B cell (primary cell): ENCODE results near the gene VWA5B1. TPM values are rescaled to one million over a fixed set of nuclear protein-coding genes. Genes with fewer than 3 reads are reported as not detected.

Experiments
- ATAC-seq: fragments of 200-7000 bp; cut with Tn5 transposase; one replicate; pipeline ENCODE4 v1.10.0; 2021; ENCODE audit warnings: low read depth, mild to moderate bottlenecking, moderate number of reproducible peaks, moderate library complexity
- CTCF ChIA-PET: fragments of 350-600 bp; sonication (Branson Sonifier 250); formaldehyde crosslinking; loops from one replicate; lab custom pipeline; 2021; ENCODE audit warnings: antibody characterized with exemption, inconsistent platforms; lab: Charles Lee
- POLR2A ChIA-PET: fragments of 350-600 bp; sonication (Branson Sonifier 250); formaldehyde crosslinking; loops from one replicate; lab custom pipeline; 2021; ENCODE audit warnings: antibody characterized with exemption; lab: Charles Lee
- DNase-seq: peaks from one replicate; pipeline ENCODE4 v3.0.0; 2013
- H2AFZ ChIP-seq: 2 replicates; pipeline ENCODE4 v1.6.1; 2012; ENCODE audit warnings: mild to moderate bottlenecking, low read depth, low read length; ENCODE audit not compliant: insufficient read depth, poor library complexity, severe bottlenecking
- H3K27ac ChIP-seq, 2 donors: 1 replicate in 1 of 2; 2 replicates in 1 of 2; pipeline ENCODE4 v1.5.1; 2012 to 2013; ENCODE audit warnings: low read length in 2 of 2, mild to moderate bottlenecking in 2 of 2, moderate library complexity in 1 of 2
- H3K27me3 ChIP-seq, 4 experiments: fragments of 200-600 bp in 1 of 4; sonication (generic) in 1 of 4; replicated peaks in 1 of 4; 1 replicate in 2 of 4; 2 replicates in 2 of 4; pipeline versions ENCODE4 v1.6.1 to v1.7.0; 2013 to 2016; ENCODE audit warnings: low read length in 3 of 4, mild to moderate bottlenecking in 2 of 4, mixed read lengths in 1 of 4, moderate library complexity in 1 of 4; ENCODE audit not compliant: insufficient read depth in 4 of 4, control insufficient read depth in 3 of 4; ENCODE audit errors: control extremely low read depth in 1 of 4
- H3K36me3 ChIP-seq, 2 experiments: replicated peaks in 1 of 2; 1 replicate in 1 of 2; 2 replicates in 1 of 2; pipeline versions ENCODE4 v1.6.1 to v1.7.1; 2013; ENCODE audit warnings: low read length in 1 of 2; ENCODE audit not compliant: insufficient read depth in 2 of 2, control insufficient read depth in 1 of 2; ENCODE audit errors: control extremely low read depth in 1 of 2, extremely low read depth in 1 of 2
- H3K4me1 ChIP-seq, 2 donors: fragments of 200-600 bp in 1 of 2; sonication (generic) in 1 of 2; 1 replicate in 1 of 2; 2 replicates in 1 of 2; pipeline versions ENCODE4 v1.5.1 to v1.6.1; 2013 to 2017; ENCODE audit warnings: low read length in 2 of 2; ENCODE audit not compliant: control insufficient read depth in 2 of 2, insufficient read depth in 2 of 2
- H3K4me2 ChIP-seq: replicated peaks from 2 replicates; pipeline ENCODE3; 2012; ENCODE audit warnings: mild to moderate bottlenecking, low read depth, low read length; ENCODE audit not compliant: poor library complexity, severe bottlenecking
- H3K4me3 ChIP-seq, 5 experiments: fragments of 200-600 bp in 1 of 5; sonication (generic) in 1 of 5; 1 replicate in 3 of 5; 2 replicates in 2 of 5; pipeline versions ENCODE4 v1.5.1 to v1.7.0; 2011 to 2016; ENCODE audit warnings: low read length in 4 of 5, mild to moderate bottlenecking in 4 of 5, low read depth in 2 of 5, control low read depth in 1 of 5, moderate library complexity in 1 of 5; ENCODE audit not compliant: insufficient read depth in 1 of 5; ENCODE audit errors: control extremely low read depth in 1 of 5, extremely low read depth in 1 of 5
- H3K79me2 ChIP-seq: fragments of 200-600 bp; sonication (generic); one replicate; pipeline ENCODE4 v1.6.0; 2016; ENCODE audit warnings: low read length; ENCODE audit not compliant: control insufficient read depth, insufficient read depth
- H3K9ac ChIP-seq: fragments of 200-600 bp; sonication (generic); 2 replicates; pipeline ENCODE4 v1.6.1; 2017; ENCODE audit warnings: mild to moderate bottlenecking, low read length, moderate library complexity
- H3K9me3 ChIP-seq, 3 donors: one replicate each; pipeline versions ENCODE4 v1.6.1 to v1.7.1; 2013; ENCODE audit warnings: low read length in 2 of 3; ENCODE audit not compliant: control insufficient read depth in 2 of 3, insufficient read depth in 1 of 3; ENCODE audit errors: control extremely low read depth in 1 of 3
- H4K20me1 ChIP-seq: 2 replicates; pipeline ENCODE4 v1.6.0; 2012; ENCODE audit warnings: mild to moderate bottlenecking, low read length; ENCODE audit not compliant: insufficient read depth, control insufficient read depth, poor library complexity, severe bottlenecking
- H3K27ac Mint-ChIP-seq: one replicate; pipeline ENCODE4 v1.8.0; 2021; ENCODE audit warnings: mixed read lengths
- H3K27me3 Mint-ChIP-seq: one replicate; pipeline ENCODE4 v1.8.0; 2021; ENCODE audit warnings: mixed read lengths
- H3K4me1 Mint-ChIP-seq: one replicate; pipeline ENCODE4 v1.8.0; 2021; ENCODE audit warnings: mixed read lengths
- H3K4me3 Mint-ChIP-seq: one replicate; pipeline ENCODE4 v1.8.0; 2021; ENCODE audit warnings: mixed read lengths
- H3K9me3 Mint-ChIP-seq: one replicate; pipeline ENCODE4 v1.8.0; 2022; ENCODE audit warnings: mixed read lengths; ENCODE audit not compliant: insufficient read depth
- EZH2 ChIP-seq: IDR thresholded peaks from 2 replicates; pipeline ENCODE4 v1.6.1; 2012; ENCODE audit warnings: borderline replicate concordance, low read depth, mild to moderate bottlenecking, moderate library complexity, low read length; ENCODE audit not compliant: insufficient read depth, poor library complexity, severe bottlenecking
- WGBS: methylation state at CpG from one replicate; pipeline ENCODE4 v1.1.5; 2013; ENCODE audit warnings: missing lambda C conversion rate; ENCODE audit not compliant: insufficient coverage; 5-methylcytosine and 5-hydroxymethylcytosine counted together
- intact Hi-C: fragments of 100-400 bp; cut with micrococcal nuclease; formaldehyde crosslinking; loops from one replicate; pipeline ENCODE4 v1.10.0; 2022
- polyA plus RNA-seq: library from polyadenylated mRNA; depleted of rRNA; stranded (reverse); fragments of >200 nt; gene quantifications from 2 replicates; pipeline ENCODE4 v1.2.3, GENCODE V29; 2012
- total RNA-seq, 2 donors: library from RNA; stranded (reverse); fragments of 120-200 nt in 1 of 2; gene quantifications; 1 replicate in 1 of 2; 2 replicates in 1 of 2; pipeline versions ENCODE4 v1.2.3 to v1.2.4, GENCODE V29; 2013 to 2022
- TF ChIP-seq, protein P1 (sequence below): fragments of 200-600 bp; IDR thresholded peaks from one replicate; pipeline ENCODE4 v1.8.0; 2022; ENCODE audit warnings: antibody characterized with exemption, mild to moderate bottlenecking

VWA5B1 gene
- total and polyA plus RNA-seq, 2 donors (not counting 1 experiment from before 2014, with no cell fraction given), result not detected

DNA sequence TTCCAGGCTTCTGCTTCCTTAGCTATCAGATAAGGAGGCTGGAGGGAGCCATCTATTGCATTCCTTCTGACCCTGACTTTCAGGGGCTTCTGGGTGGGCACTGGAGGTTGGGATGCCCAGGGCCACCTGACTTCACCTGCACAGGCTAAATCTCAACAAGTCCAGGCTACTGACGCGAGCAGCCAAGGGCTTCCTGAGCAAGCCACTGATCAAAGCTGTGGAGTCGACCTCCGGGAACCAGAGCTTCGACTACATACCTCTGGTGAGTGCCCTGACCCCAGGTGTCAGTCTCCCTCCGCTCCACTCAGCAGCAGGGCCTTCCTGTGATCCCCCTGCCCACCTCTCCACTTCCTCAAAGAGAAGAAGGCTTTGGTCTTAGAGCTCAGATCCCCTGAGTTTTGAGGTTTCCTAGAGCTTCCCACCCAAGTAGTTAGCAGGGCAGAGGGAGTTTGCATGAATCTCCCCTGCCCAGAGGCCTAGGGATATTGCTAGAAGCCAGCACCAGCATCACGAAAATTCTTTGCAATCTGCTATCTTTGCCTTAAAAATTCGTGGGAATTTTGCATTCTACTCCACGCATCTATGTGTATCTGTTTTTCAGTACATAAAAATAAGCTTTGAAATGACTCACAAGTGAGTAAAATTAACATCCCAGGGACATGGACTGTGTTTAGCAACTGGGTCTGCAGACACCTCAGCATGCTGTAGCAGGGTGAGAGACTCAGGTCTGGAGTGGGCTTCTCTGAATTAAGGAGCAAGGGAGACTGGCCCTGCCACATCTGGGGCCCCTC, 61.4 kb downstream of the VWA5B1 start:
- H3K27me3 Mint-ChIP-seq, result peaks cover 25% of the 10 kb centered on the region

DNA sequence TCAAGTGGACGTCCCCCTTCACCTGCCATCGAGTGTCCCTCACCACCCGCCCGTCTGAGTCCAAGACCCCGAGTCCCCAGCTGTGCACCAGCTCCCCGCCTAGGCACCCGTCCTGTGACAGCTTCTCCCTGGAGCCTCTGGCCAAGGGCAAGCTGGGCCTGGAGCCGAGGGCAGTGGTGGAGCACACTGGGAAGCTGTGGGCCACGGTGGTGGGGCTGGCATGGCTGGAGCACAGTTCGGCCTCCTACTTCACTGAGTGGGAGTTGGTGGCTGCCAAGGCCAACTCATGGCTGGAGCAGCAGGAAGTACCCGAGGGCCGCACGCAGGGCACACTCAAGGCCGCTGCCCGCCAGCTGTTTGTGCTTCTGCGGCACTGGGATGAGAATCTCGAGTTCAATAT, 63.2 kb downstream of the VWA5B1 start:
- Histone ChIP-seq H4K20me1 (no peaks in the 10 kb centered on the region), H3K4me1 (no peaks in the 10 kb centered on the region), H3K27ac (no peak overlapping the region), H3K27me3 (peaks cover 0 to 13% (median 1%) of the 10 kb centered on the region in 4 experiments), H3K4me2 (no peak overlapping the region), H3K4me3 (no peak overlapping the region), H3K36me3 (no peaks in the 10 kb centered on the region), H2AFZ (no peak overlapping the region), H3K79me2 (no peaks in the 10 kb centered on the region), H3K9ac (no peak overlapping the region), H3K9me3 (peaks cover 0 to 4% (median 0%) of the 10 kb centered on the region in 3 donors)
- intact Hi-C loops, result no loop called here
- no peak for TF ChIP-seq EZH2
- TF ChIP-seq, protein P1, sequence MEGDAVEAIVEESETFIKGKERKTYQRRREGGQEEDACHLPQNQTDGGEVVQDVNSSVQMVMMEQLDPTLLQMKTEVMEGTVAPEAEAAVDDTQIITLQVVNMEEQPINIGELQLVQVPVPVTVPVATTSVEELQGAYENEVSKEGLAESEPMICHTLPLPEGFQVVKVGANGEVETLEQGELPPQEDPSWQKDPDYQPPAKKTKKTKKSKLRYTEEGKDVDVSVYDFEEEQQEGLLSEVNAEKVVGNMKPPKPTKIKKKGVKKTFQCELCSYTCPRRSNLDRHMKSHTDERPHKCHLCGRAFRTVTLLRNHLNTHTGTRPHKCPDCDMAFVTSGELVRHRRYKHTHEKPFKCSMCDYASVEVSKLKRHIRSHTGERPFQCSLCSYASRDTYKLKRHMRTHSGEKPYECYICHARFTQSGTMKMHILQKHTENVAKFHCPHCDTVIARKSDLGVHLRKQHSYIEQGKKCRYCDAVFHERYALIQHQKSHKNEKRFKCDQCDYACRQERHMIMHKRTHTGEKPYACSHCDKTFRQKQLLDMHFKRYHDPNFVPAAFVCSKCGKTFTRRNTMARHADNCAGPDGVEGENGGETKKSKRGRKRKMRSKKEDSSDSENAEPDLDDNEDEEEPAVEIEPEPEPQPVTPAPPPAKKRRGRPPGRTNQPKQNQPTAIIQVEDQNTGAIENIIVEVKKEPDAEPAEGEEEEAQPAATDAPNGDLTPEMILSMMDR, result no peak
- ATAC-seq (no peak), DNase-seq (no peak)
- Mint-ChIP-seq H3K4me1 (no peaks in the 10 kb centered on the region), H3K4me3 (no peak overlapping the region), H3K27me3 (peaks cover 36% of the 10 kb centered on the region), H3K9me3 (no peaks in the 10 kb centered on the region), H3K27ac (no peak overlapping the region)
- ChIA-PET CTCF (no interaction called here), POLR2A (no interaction called here)
- WGBS, result 92% methylated on average over 16 of the region's 17 CpGs

More for the DNA sequence above, 61.4 kb downstream of the VWA5B1 start:
- no peak overlapping the region for H3K27ac ChIP-seq
- Mint-ChIP-seq H3K4me3 (no peak overlapping the region), H3K4me1 (no peaks in the 10 kb centered on the region), H3K27ac (no peak overlapping the region), H3K9me3 (no peaks in the 10 kb centered on the region)
- no peaks in the 10 kb centered on the region for H4K20me1 ChIP-seq
- no peak overlapping the region for H2AFZ ChIP-seq
- intact Hi-C loops, result no loop called here
- ChIA-PET POLR2A (no interaction called here), CTCF (interaction anchor here (0.6 kb wide), 1 partner anchor 18 kb away, joined by 3 read pairs; no protein-coding TSS in a partner anchor)
- no peaks in the 10 kb centered on the region for H3K4me1 ChIP-seq
- DNase-seq (no peak), ATAC-seq (no peak)
- TF ChIP-seq, protein P1, result no peak
- no peak for TF ChIP-seq EZH2
- no peak overlapping the region for H3K4me3 ChIP-seq
- no peak overlapping the region for H3K4me2 ChIP-seq
- H3K9ac ChIP-seq, result no peak overlapping the region
- H3K79me2 ChIP-seq, result no peaks in the 10 kb centered on the region
- H3K36me3 ChIP-seq, result no peaks in the 10 kb centered on the region
- peaks cover 0 to 3% (median under 1%) of the 10 kb centered on the region in 4 experiments for H3K27me3 ChIP-seq
- H3K9me3 ChIP-seq, result peaks cover 0 to 3% (median 0%) of the 10 kb centered on the region in 3 donors
- WGBS, result 43% methylated on average over 7 of the region's 9 CpGs
